Left ventricle myocardium inferior (tissue), 1 donor: Measurements from ENCODE around the gene UTP3. TPM values are rescaled to one million over a fixed set of nuclear protein-coding genes. Genes with fewer than 3 reads are reported as not detected.
A peak's percentile ranks its signal among the peaks of the same experiment; 100 is the strongest.
"Not testable (repeated sequence)": the region's sequence is repeated elsewhere in the genome, so short reads cannot be mapped to it uniquely, and the experiment has no call there.

Experiments used
- DNase-seq: peaks from one replicate; pipeline ENCODE4 v3.0.0-alpha.2; 2020
- H3K27ac ChIP-seq: fragments of 200-600 bp; replicated peaks from 2 replicates; pipeline ENCODE4 v1.8.0; 2021
- H3K27me3 ChIP-seq: fragments of 200-600 bp; 2 replicates; pipeline ENCODE4 v1.8.0; 2021; ENCODE audit warnings: low read depth
- H3K36me3 ChIP-seq: fragments of 200-600 bp; 2 replicates; pipeline ENCODE4 v1.8.0; 2021
- H3K4me1 ChIP-seq: fragments of 200-600 bp; 2 replicates; pipeline ENCODE4 v1.8.0; 2021
- H3K4me3 ChIP-seq: fragments of 200-600 bp; 2 replicates; pipeline ENCODE4 v1.8.0; 2021; ENCODE audit warnings: mild to moderate bottlenecking, moderate library complexity
- H3K9me3 ChIP-seq: fragments of 200-600 bp; replicated peaks from 2 replicates; pipeline ENCODE4 v1.8.0; 2021
- CTCF ChIP-seq: fragments of 200-600 bp; IDR thresholded peaks from 2 replicates; pipeline ENCODE4 v1.8.0; 2021; ENCODE audit warnings: antibody characterized with exemption, mild to moderate bottlenecking, borderline replicate concordance
- intact Hi-C: fragments of 100-400 bp; cut with micrococcal nuclease; formaldehyde crosslinking; loops from one replicate; pipeline ENCODE4 v1.11.0; 2022
- total RNA-seq: library from RNA; stranded (reverse); fragmentation: NEBNext Ultra II Directional; extraction: Animal tissue kit (Norgen Biotek cat#: 25700); gene quantifications from one replicate; pipeline ENCODE4 v1.2.1, GENCODE V29; 2021
- donor health status: DM: no; HTN: yes; CAD: no; lungs with severe emphysema.

The UTP3 gene
- total RNA-seq, 1 donor from 2014 or later = 15.8 TPM

DNA sequence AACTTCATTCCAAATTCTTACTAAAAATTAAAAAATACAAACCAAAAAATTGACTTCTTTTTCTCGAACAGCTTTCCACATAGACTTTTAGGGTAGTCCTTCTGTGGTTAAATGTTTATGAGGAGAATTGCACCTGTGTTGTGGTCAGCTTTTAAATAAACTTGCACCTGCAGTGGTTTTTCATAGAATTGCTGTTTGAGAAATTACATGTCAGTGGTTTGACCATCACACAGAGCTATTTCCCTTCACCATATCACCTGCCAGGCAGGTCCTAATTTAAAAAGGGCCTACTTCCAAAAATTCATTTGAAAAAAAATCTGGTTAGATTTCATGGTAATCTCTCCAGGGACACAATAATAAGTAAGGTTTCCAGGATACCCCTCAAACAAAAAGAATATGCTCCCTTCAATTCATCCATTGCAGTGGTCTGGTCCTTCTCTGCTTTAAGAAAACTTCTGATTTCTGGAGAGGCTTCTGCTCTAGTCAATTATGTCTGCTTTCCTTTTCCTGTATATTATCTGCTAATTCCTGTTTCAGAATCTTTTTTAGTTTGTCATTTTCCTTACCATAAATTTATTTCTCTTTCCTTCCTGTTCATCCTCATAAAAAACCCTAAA is 9.8 kb upstream of the UTP3 start:
- Histone ChIP-seq H3K27ac (no peak overlapping the region), H3K36me3 (no peaks in the 10 kb centered on the region), H3K27me3 (no peaks in the 10 kb centered on the region), H3K4me3 (no peak overlapping the region), H3K9me3 (no peaks in the 10 kb centered on the region), H3K4me1 (no peaks in the 10 kb centered on the region)
- no peak for DNase-seq
- intact Hi-C loops = no loop called here
- no peak for TF ChIP-seq CTCF

DNA sequence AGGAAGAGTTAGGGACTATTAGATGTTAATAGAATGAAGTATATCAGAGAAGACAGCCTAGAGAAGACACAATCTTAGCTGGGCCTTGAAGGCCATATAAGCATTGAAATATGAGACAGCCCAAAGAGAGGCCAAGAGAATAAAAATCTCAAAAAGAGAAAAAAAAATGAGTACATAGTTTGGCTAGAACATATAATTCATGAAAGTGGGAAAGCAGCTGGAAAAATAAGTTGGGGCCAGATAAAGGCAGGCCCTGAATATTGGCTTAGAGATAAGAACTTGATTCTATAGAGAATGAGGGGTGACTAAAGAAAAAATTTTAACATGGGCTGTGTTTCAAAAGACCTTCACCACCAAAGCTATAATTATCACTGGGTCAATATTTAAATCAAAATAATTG is 7.4 kb upstream of the UTP3 start:
- Histone ChIP-seq H3K27me3 (no peaks in the 10 kb centered on the region), H3K36me3 (no peaks in the 10 kb centered on the region), H3K27ac (no peak overlapping the region), H3K9me3 (no peaks in the 10 kb centered on the region), H3K4me1 (no peaks in the 10 kb centered on the region), H3K4me3 (no peak overlapping the region)
- intact Hi-C loops = no loop called here
- TF ChIP-seq CTCF = no peak
- no peak for DNase-seq

GRCh38 chr4:70681704-70682103 is 6.6 kb upstream of the UTP3 start:
- TF ChIP-seq CTCF = no peak
- intact Hi-C loops = no loop called here
- no peak for DNase-seq
- Histone ChIP-seq H3K9me3 (no peaks in the 10 kb centered on the region), H3K36me3 (no peaks in the 10 kb centered on the region), H3K27me3 (no peaks in the 10 kb centered on the region), H3K27ac (no peak overlapping the region), H3K4me1 (no peaks in the 10 kb centered on the region), H3K4me3 (no peak overlapping the region)

- H3K9me3 ChIP-seq, H3K27ac ChIP-seq, DNase-seq, H3K4me1 ChIP-seq, H3K4me3 ChIP-seq, H3K36me3 ChIP-seq, H3K27me3 ChIP-seq, intact Hi-C loops: not testable (repeated sequence)
These were observed 6.2 kb upstream of the UTP3 start for GRCh38 chr4:70682142-70682541.

DNA sequence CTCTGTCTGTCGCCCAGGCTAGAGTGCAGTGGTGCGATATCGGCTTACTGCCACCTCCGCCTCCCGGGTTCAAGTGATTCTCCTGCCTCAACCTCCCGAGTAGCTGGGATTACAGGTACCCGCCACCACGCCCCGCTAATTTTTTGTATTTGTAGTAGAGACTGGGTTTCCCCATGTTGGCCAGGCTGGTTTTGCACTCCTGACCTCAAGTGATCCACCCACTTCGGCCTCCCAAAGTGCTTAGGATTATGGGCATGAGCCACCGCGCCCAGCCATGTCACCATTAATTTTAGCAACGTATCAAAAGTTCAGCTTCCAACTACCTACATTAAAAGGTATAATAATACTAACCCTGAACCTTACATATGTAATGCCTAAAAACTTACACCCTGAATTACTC is 940 bp upstream of the UTP3 start:
- intact Hi-C loops = no loop called here
- no peak for TF ChIP-seq CTCF
- Histone ChIP-seq H3K4me3 (peak overlapping the region; percentile 91), H3K9me3 (no peaks in the 10 kb centered on the region), H3K4me1 (peaks cover 48% of the 10 kb centered on the region), H3K36me3 (peaks cover 18% of the 10 kb centered on the region), H3K27ac (peak overlapping the region; percentile 93), H3K27me3 (no peaks in the 10 kb centered on the region)
- DNase-seq = no peak

GRCh38 chr4:70688795-70689231 is 481 bp downstream of the UTP3 start:
- Histone ChIP-seq H3K4me1 (peaks cover 49% of the 10 kb centered on the region), H3K4me3 (peak overlapping the region; percentile 91), H3K36me3 (peaks cover 24% of the 10 kb centered on the region), H3K27me3 (no peaks in the 10 kb centered on the region), H3K9me3 (no peaks in the 10 kb centered on the region), H3K27ac (peak overlapping the region; percentile 93)
- no peak for TF ChIP-seq CTCF
- intact Hi-C loops = no loop called here
- DNase-seq = no peak
